Thyroid gland (tissue), 4 donors: ENCODE results near the gene NCOA5.

Experiments used
- POLR2A ChIP-seq, 2 donors: fragments of 450-650 bp; IDR thresholded peaks; one replicate each; pipeline ENCODE4 v1.6.1; 2017; ENCODE audit warnings: antibody characterized with exemption in 2 of 2, mild to moderate bottlenecking in 2 of 2, moderate library complexity in 1 of 2
- TF ChIP-seq, protein P1 (sequence below), 6 experiments: fragments of 200-600 bp in 3 of 6; fragments of 450-650 bp in 3 of 6; sonication (generic) in 3 of 6; IDR thresholded peaks; one replicate each; pipeline ENCODE4 v1.5.1; 2016 to 2019; ENCODE audit warnings: antibody characterized with exemption in 6 of 6, mild to moderate bottlenecking in 2 of 6, inconsistent platforms in 1 of 6, moderate library complexity in 1 of 6

- no peak for TF ChIP-seq POLR2A (IDR thresholded peaks at IDR 0.05)
- TF ChIP-seq, protein P1, sequence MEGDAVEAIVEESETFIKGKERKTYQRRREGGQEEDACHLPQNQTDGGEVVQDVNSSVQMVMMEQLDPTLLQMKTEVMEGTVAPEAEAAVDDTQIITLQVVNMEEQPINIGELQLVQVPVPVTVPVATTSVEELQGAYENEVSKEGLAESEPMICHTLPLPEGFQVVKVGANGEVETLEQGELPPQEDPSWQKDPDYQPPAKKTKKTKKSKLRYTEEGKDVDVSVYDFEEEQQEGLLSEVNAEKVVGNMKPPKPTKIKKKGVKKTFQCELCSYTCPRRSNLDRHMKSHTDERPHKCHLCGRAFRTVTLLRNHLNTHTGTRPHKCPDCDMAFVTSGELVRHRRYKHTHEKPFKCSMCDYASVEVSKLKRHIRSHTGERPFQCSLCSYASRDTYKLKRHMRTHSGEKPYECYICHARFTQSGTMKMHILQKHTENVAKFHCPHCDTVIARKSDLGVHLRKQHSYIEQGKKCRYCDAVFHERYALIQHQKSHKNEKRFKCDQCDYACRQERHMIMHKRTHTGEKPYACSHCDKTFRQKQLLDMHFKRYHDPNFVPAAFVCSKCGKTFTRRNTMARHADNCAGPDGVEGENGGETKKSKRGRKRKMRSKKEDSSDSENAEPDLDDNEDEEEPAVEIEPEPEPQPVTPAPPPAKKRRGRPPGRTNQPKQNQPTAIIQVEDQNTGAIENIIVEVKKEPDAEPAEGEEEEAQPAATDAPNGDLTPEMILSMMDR (IDR thresholded peaks at IDR 0.05): no peak
These were observed 44.9 kb downstream of the NCOA5 start for GRCh38 chr20:46044896-46045295.
